ENCODE data around the gene CA5A.
"Not testable (repeated sequence)": the region's sequence is repeated elsewhere in the genome, so short reads cannot be mapped to it uniquely, and the experiment has no call there.

Gene CA5A

GRCh38 chr16:87882436-87883019, 53.8 kb downstream of the CA5A start:
- no peak overlapping the region for H3K9ac ChIP-seq
- H3K4me1 ChIP-seq (ENCODE audit: low read depth, poor library complexity, severe bottlenecking) = no peaks in the 10 kb centered on the region
- no peak for TF ChIP-seq CTCF (conservative IDR thresholded peaks at IDR 0.05; ENCODE audit: low read depth, low read length)
- peaks cover 54% of the 10 kb centered on the region; the same call in 1 of the 2 replicates for H3K27me3 ChIP-seq (ENCODE audit: insufficient read depth, low read depth)
- no peak overlapping the region for H3K4me3 ChIP-seq (IDR thresholded peaks at IDR 0.05; ENCODE audit: insufficient read depth, low read depth, low read length)
- H2AFZ ChIP-seq (ENCODE audit: low read depth) = no peak overlapping the region
- H4K20me1 ChIP-seq (ENCODE audit: insufficient read depth) = no peaks in the 10 kb centered on the region
- no peaks in the 10 kb centered on the region for H3K36me3 ChIP-seq (ENCODE audit: insufficient read depth)
- no peak overlapping the region for H3K27ac ChIP-seq
- H3K79me2 ChIP-seq (ENCODE audit: insufficient read depth, low read depth) = no peaks in the 10 kb centered on the region
- no peak overlapping the region for H3K4me2 ChIP-seq

- H3K27me3 ChIP-seq (ENCODE audit: insufficient read depth, low read depth) = peaks cover 56% of the 10 kb centered on the region; the same call in 1 of the 2 replicates
- H3K36me3 ChIP-seq (ENCODE audit: insufficient read depth) = no peaks in the 10 kb centered on the region
- no peak overlapping the region for H3K4me3 ChIP-seq (IDR thresholded peaks at IDR 0.05; ENCODE audit: insufficient read depth, low read depth, low read length)
- H2AFZ ChIP-seq (ENCODE audit: low read depth) = no peak overlapping the region
- H3K79me2 ChIP-seq (ENCODE audit: insufficient read depth, low read depth) = no peaks in the 10 kb centered on the region
- no peak overlapping the region for H3K27ac ChIP-seq
- no peak overlapping the region for H3K4me2 ChIP-seq
- TF ChIP-seq CTCF (conservative IDR thresholded peaks at IDR 0.05; ENCODE audit: low read depth, low read length) = no peak
- no peak overlapping the region for H3K9ac ChIP-seq
- H3K4me1 ChIP-seq (ENCODE audit: low read depth, poor library complexity, severe bottlenecking) = no peaks in the 10 kb centered on the region
- H4K20me1 ChIP-seq (ENCODE audit: insufficient read depth) = no peaks in the 10 kb centered on the region
These were observed 54.8 kb downstream of the CA5A start for GRCh38 chr16:87881324-87882200.

- H3K27ac ChIP-seq = no peak overlapping the region
- no peak overlapping the region for H2AFZ ChIP-seq (ENCODE audit: low read depth)
- H3K36me3 ChIP-seq (ENCODE audit: insufficient read depth) = no peaks in the 10 kb centered on the region
- no peak overlapping the region for H3K4me2 ChIP-seq
- H4K20me1 ChIP-seq (ENCODE audit: insufficient read depth) = no peaks in the 10 kb centered on the region
- no peaks in the 10 kb centered on the region for H3K4me1 ChIP-seq (ENCODE audit: low read depth, poor library complexity, severe bottlenecking)
- no peak for TF ChIP-seq CTCF (conservative IDR thresholded peaks at IDR 0.05; ENCODE audit: low read depth, low read length)
- no peak overlapping the region for H3K4me3 ChIP-seq (IDR thresholded peaks at IDR 0.05; ENCODE audit: insufficient read depth, low read depth, low read length)
- peaks cover 60% of the 10 kb centered on the region; the same call in 1 of the 2 replicates for H3K27me3 ChIP-seq (ENCODE audit: insufficient read depth, low read depth)
- no peak overlapping the region for H3K9ac ChIP-seq
- H3K79me2 ChIP-seq (ENCODE audit: insufficient read depth, low read depth) = no peaks in the 10 kb centered on the region
These were observed 56.1 kb downstream of the CA5A start for GRCh38 chr16:87880117-87880696.

DNA sequence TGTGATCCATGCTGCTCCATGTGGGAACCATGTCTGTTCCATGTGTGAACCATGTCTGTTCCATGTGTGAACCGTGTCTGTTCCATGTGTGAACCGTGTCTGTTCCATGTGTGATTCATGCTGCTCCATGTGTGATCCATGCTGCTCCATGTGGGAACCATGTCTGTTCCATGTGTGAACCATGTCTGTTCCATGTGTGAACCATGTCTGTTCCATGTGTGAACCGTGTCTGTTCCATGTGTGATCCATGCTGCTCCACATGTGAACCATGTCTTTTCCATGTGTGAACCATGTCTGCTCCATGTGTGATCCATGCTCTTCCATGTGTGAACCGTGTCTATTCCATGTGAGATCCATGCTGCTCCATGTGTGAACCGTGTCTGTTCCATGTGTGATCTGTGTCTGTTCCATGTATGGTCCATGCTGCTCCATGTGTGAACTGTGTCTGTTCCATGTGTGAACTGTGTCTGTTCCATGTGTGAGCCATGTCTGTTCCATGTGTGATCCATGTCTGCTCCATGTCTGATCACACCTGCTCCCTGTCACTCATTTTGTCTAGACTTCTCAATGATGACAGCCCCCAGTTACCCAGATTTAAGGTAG, 56.8 kb downstream of the CA5A start:
- H3K4me1 ChIP-seq (ENCODE audit: low read depth, poor library complexity, severe bottlenecking); H4K20me1 ChIP-seq (ENCODE audit: insufficient read depth); H3K9ac ChIP-seq; H3K27ac ChIP-seq; H3K4me2 ChIP-seq; H2AFZ ChIP-seq (ENCODE audit: low read depth); H3K4me3 ChIP-seq (IDR thresholded peaks at IDR 0.05; ENCODE audit: insufficient read depth, low read depth, low read length); H3K79me2 ChIP-seq (ENCODE audit: insufficient read depth, low read depth); H3K36me3 ChIP-seq (ENCODE audit: insufficient read depth): not testable (repeated sequence)
- H3K27me3 ChIP-seq (ENCODE audit: insufficient read depth, low read depth) = peaks cover 59% of the 10 kb centered on the region; the same call in 1 of the 2 replicates

Data from KMS-11 (cell line).